Endothelial cell of umbilical vein (primary cell): Measurements from ENCODE around the gene RENBP. TPM values are rescaled to one million over a fixed set of nuclear protein-coding genes. Genes with fewer than 3 reads are reported as not detected.

ENCODE experiments used
- BruUV-seq: library from RNA; stranded (reverse); fragments of 400-500 nt; replicated peaks from 2 replicates; lab custom pipeline; 2021; lab: Mats Ljungman, UMichigan
- CTCF ChIA-PET: fragments of 300-600, 350-600 bp; sonication (Branson Sonifier 250); formaldehyde crosslinking; loops from one replicate; lab custom pipeline; 2021; ENCODE audit warnings: antibody characterized with exemption, inconsistent platforms; lab: Charles Lee
- POLR2A ChIA-PET: fragments of 300-600, 350-600 bp; sonication (Branson Sonifier 250); formaldehyde crosslinking; loops from one replicate; lab custom pipeline; 2021; ENCODE audit warnings: antibody characterized with exemption, inconsistent platforms; lab: Charles Lee
- DNase-seq: peaks from one replicate; pipeline ENCODE4 v3.0.0-alpha.2; 2011; ENCODE audit warnings: low read depth, low spot score
- FAIRE-seq: peaks from 2 replicates; lab custom pipeline; 2011; peaks lifted over from hg19 to GRCh38; lab: Jason Lieb, UNC
- H2AFZ ChIP-seq: 2 replicates; pipeline ENCODE4 v1.6.0; 2012; ENCODE audit warnings: low read depth, low read length, control low read depth, inconsistent platforms
- H3K27ac ChIP-seq: 2 replicates; pipeline ENCODE4 v1.5.1; 2011; ENCODE audit warnings: low read depth, mild to moderate bottlenecking, control low read depth, low read length, moderate library complexity; ENCODE audit not compliant: insufficient read depth
- H3K27me3 ChIP-seq, 2 experiments: 2 replicates each; pipeline versions ENCODE4 v1.6.0 to v1.6.1; 2011; ENCODE audit warnings: low read length in 2 of 2, mixed read lengths in 1 of 2; ENCODE audit not compliant: control insufficient read depth in 2 of 2, insufficient read depth in 2 of 2
- H3K36me3 ChIP-seq, 2 experiments: 2 replicates in 1 of 2; 3 replicates in 1 of 2; pipeline ENCODE4 v1.5.1; 2011; ENCODE audit warnings: low read length in 2 of 2, mild to moderate bottlenecking in 1 of 2, moderate library complexity in 1 of 2; ENCODE audit not compliant: control insufficient read depth in 2 of 2, insufficient read depth in 2 of 2; ENCODE audit errors: extremely low read depth in 1 of 2
- H3K4me1 ChIP-seq: 3 replicates; pipeline ENCODE4 v1.5.1; 2011; ENCODE audit warnings: mild to moderate bottlenecking, low read length; ENCODE audit not compliant: control insufficient read depth, insufficient read depth; ENCODE audit errors: extremely low read depth
- H3K4me2 ChIP-seq: 2 replicates; pipeline ENCODE4 v1.6.1; 2011; ENCODE audit warnings: low read length, control low read depth, mixed read lengths; ENCODE audit not compliant: insufficient read depth
- H3K4me3 ChIP-seq, 3 experiments: fragments of 200-600 bp in 1 of 3; sonication (generic), shearing (Covaris generic) in 1 of 3; replicated peaks in 1 of 3; 2 replicates each; pipeline ENCODE4 v1.5.1; 2011 to 2016; ENCODE audit warnings: control low read depth in 3 of 3, low read length in 3 of 3, mild to moderate bottlenecking in 2 of 3, inconsistent platforms in 1 of 3, low read depth in 1 of 3, moderate library complexity in 1 of 3; ENCODE audit not compliant: insufficient read depth in 1 of 3
- H3K79me2 ChIP-seq: 2 replicates; pipeline ENCODE4 v1.6.0; 2012; ENCODE audit warnings: low read length, inconsistent platforms; ENCODE audit not compliant: control insufficient read depth, insufficient read depth
- H3K9ac ChIP-seq: replicated peaks from 2 replicates; pipeline ENCODE3; 2011; ENCODE audit warnings: low read length, control low read depth; ENCODE audit not compliant: insufficient read depth; ENCODE audit errors: extremely low read depth
- H3K9me1 ChIP-seq: replicated peaks from 3 replicates; pipeline ENCODE4 v1.6.0; 2011; ENCODE audit warnings: mild to moderate bottlenecking, low read length; ENCODE audit not compliant: control insufficient read depth, insufficient read depth; ENCODE audit errors: extremely low read depth
- H3K9me3 ChIP-seq: replicated peaks from 2 replicates; pipeline ENCODE4 v1.5.1; 2012; ENCODE audit warnings: low read length, inconsistent platforms; ENCODE audit not compliant: control insufficient read depth, insufficient read depth
- H4K20me1 ChIP-seq: replicated peaks from 2 replicates; pipeline ENCODE3; 2011; ENCODE audit warnings: mild to moderate bottlenecking, low read length; ENCODE audit not compliant: control insufficient read depth, insufficient read depth; ENCODE audit errors: extremely low read depth
- CTCF ChIP-seq, 2 donors: IDR thresholded peaks; 1 replicate in 1 of 2; 2 replicates in 1 of 2; pipeline ENCODE4 v1.5.1; 2011; ENCODE audit warnings: low read length in 2 of 2, mild to moderate bottlenecking in 2 of 2, moderate library complexity in 2 of 2, control low read depth in 1 of 2, inconsistent platforms in 1 of 2, low read depth in 1 of 2; ENCODE audit not compliant: insufficient read depth in 1 of 2; ENCODE audit errors: extremely low read depth in 1 of 2
- EZH2 ChIP-seq: IDR thresholded peaks from 2 replicates; pipeline ENCODE4 v1.6.1; 2012; ENCODE audit warnings: borderline replicate concordance, low read depth, mild to moderate bottlenecking, moderate library complexity, low read length, inconsistent platforms; ENCODE audit not compliant: severe bottlenecking
- FOS ChIP-seq: IDR thresholded peaks from 2 replicates; pipeline ENCODE4 v1.6.1; 2011; ENCODE audit warnings: mild to moderate bottlenecking, low read length, moderate library complexity, borderline replicate concordance; ENCODE audit not compliant: insufficient read depth
- GATA2 ChIP-seq: IDR thresholded peaks from 2 replicates; pipeline ENCODE4 v1.7.0; 2011; ENCODE audit warnings: low read depth, mild to moderate bottlenecking, moderate library complexity, mixed read lengths, low read length; ENCODE audit not compliant: insufficient read length, insufficient read depth
- JUN ChIP-seq: IDR thresholded peaks from 2 replicates; pipeline ENCODE4 v1.6.1; 2011; ENCODE audit warnings: borderline replicate concordance, low read depth; ENCODE audit not compliant: insufficient read length, insufficient read depth
- MAX ChIP-seq: IDR thresholded peaks from 2 replicates; pipeline ENCODE4 v1.6.1; 2011; ENCODE audit not compliant: insufficient read depth, insufficient read length
- MYC ChIP-seq: IDR thresholded peaks from one replicate; pipeline ENCODE4 v1.6.1; 2011; ENCODE audit warnings: mild to moderate bottlenecking, low read depth, low read length
- POLR2A ChIP-seq: IDR thresholded peaks from 2 replicates; pipeline ENCODE4 v1.6.1; 2012; ENCODE audit warnings: low read depth, mild to moderate bottlenecking, control low read depth, low read length
- POLR2AphosphoS5 ChIP-seq: IDR thresholded peaks from 2 replicates; pipeline ENCODE4 v1.6.1; 2012; ENCODE audit warnings: low read depth, mild to moderate bottlenecking, control low read depth, low read length, moderate library complexity; ENCODE audit not compliant: insufficient read depth
- dilution Hi-C: fragments of 300-500 bp; cut with MboI; formaldehyde crosslinking; loops from one replicate; pipeline ENCODE4 v1.15.0; 2019; ENCODE audit warnings: low sequenced_read_pairs; ENCODE audit not compliant: extremely low pct_ligation_motif_present
- intact Hi-C: fragments of 100-400 bp; cut with micrococcal nuclease; formaldehyde crosslinking; loops from one replicate; pipeline ENCODE4 v1.10.0; 2022
- polyA plus RNA-seq, 4 experiments: library from polyadenylated mRNA; depleted of rRNA in 3 of 4; stranded (reverse) in 3 of 4; unstranded in 1 of 4; fragments of >200 nt; gene quantifications; 2 replicates each; pipeline versions ENCODE4 v1.2.1 to v1.2.3, GENCODE V29; 2011 to 2012; ENCODE audit warnings: missing spikeins in 1 of 4
- total RNA-seq: library from RNA; stranded (reverse); gene quantifications from 2 replicates; pipeline ENCODE4 v1.2.3, GENCODE V29; 2021

The RENBP gene
- total and polyA plus RNA-seq, 2 donors (not counting 3 experiments of a cell fraction or from before 2014, with no cell fraction given): 8.0 to 16.0 TPM

GRCh38 chrX:153969904-153970356 is 25.5 kb upstream of the RENBP start:
- Histone ChIP-seq H3K9me1 (no peaks in the 10 kb centered on the region), H3K27ac (no peak overlapping the region), H4K20me1 (no peaks in the 10 kb centered on the region), H2AFZ (no peak overlapping the region), H3K9ac (peak overlapping the region; percentile 19), H3K9me3 (no peaks in the 10 kb centered on the region), H3K4me2 (peak overlapping the region; percentile 70), H3K36me3 (no peaks in the 10 kb centered on the region), H3K4me1 (peaks cover 45% of the 10 kb centered on the region), H3K79me2 (peaks cover 64% of the 10 kb centered on the region), H3K4me3 (peak overlapping the region; percentile 68 to 76 (median 69)), H3K27me3 (no peaks in the 10 kb centered on the region)
- ChIA-PET POLR2A (interaction anchor here (0.6 kb wide), 1 partner anchor 40 kb away, joined by 4 read pairs; no protein-coding TSS in a partner anchor), CTCF (no interaction called here)
- intact Hi-C loops: loop anchor here (2.0 kb wide), 1 partner anchor 17 kb away; no protein-coding TSS in a partner anchor
- DNase-seq: peak; percentile 23
- TF ChIP-seq JUN: no peak
- no peak for TF ChIP-seq MYC
- no peak for TF ChIP-seq MAX
- TF ChIP-seq FOS: no peak
- TF ChIP-seq POLR2A: no peak
- TF ChIP-seq CTCF (IDR thresholded peaks at IDR 0.05; ENCODE audit: extremely low read depth in 1 of 2, insufficient read depth in 1 of 2, low read depth in 1 of 2, low read length in 2 of 2): no peak
- no peak for TF ChIP-seq EZH2
- no peak for TF ChIP-seq GATA2
- no peak for TF ChIP-seq POLR2AphosphoS5
- BruUV-seq: no TSS peak
- FAIRE-seq: no peak
- dilution Hi-C loops: no loop called here
